GM21717 (cell line): ENCODE data around the gene TEK.

ENCODE experiments used
- ATAC-seq: cut with Tn5 transposase; IDR thresholded peaks from one replicate; pipeline ENCODE4 v1.9.1; 2021; ENCODE audit warnings: mild to moderate bottlenecking, moderate library complexity; ENCODE audit not compliant: unreplicated experiment

Gene TEK

GRCh38 chr9:27168951-27169350, 59.9 kb downstream of the TEK start:
- ATAC-seq = no peak

DNA sequence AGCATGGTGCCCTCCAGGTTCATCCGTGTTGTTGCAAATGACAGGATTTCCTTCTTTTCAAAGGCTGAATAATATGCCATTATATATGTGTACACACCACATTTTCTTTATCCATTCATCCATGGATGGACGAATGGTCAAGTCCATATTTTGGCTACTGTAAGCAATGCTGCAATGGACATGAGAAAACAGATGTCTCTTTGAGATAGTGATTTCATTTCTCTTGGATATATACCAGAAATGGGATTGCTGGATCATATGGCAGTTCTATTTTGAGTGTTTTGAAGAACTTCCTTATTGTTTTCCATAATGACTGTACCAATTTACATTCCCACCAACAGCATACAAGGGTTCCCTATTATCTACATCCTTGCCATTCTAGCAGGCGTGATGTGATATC, 67.9 kb downstream of the TEK start:
- ATAC-seq = no peak

GRCh38 chr9:27179245-27179865, 70.3 kb downstream of the TEK start:
- no peak for ATAC-seq

DNA sequence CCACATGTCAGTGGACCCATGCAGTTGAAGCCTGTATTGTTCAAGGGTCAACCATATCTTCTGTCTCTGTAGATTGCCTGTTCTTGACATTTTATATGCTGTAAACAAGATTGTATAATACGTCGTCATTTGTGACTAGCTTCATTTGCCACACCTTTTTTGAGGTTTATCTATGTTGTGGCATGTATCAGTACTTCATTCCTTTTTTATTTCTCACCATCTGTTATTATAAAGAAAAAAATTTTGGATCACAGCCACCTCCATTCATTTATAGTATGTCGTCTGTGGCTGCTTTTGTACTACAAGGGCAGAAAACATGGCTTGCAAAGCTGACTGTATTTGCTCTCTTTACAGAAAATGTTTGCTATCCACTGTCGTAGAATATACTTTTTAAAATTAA, 72.4 kb downstream of the TEK start:
- no peak for ATAC-seq

- ATAC-seq = no peak
Measured at GRCh38 chr9:27182421-27182820, 73.4 kb downstream of the TEK start.

- ATAC-seq = no peak
Measured at GRCh38 chr9:27183131-27183530, 74.1 kb downstream of the TEK start.

DNA sequence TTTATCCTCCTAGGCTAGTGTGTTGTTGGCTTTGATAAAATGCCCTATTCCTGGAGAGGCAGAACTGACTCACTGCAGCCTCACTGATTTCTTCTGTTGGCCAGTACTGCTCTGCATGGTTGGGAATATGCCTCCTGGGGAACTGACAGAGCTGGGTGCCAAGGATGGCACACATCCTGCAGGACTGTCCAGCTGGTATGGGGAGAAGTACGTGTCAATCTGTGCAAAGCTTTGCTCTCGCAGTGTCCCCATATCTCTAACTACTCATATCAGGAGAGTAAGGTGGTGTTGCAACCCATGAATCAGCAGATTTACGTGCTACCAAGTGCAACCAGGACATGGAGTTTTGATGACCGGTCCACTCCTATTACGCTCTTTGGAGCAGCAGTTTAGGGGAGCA, 74.7 kb downstream of the TEK start:
- ATAC-seq = no peak

DNA sequence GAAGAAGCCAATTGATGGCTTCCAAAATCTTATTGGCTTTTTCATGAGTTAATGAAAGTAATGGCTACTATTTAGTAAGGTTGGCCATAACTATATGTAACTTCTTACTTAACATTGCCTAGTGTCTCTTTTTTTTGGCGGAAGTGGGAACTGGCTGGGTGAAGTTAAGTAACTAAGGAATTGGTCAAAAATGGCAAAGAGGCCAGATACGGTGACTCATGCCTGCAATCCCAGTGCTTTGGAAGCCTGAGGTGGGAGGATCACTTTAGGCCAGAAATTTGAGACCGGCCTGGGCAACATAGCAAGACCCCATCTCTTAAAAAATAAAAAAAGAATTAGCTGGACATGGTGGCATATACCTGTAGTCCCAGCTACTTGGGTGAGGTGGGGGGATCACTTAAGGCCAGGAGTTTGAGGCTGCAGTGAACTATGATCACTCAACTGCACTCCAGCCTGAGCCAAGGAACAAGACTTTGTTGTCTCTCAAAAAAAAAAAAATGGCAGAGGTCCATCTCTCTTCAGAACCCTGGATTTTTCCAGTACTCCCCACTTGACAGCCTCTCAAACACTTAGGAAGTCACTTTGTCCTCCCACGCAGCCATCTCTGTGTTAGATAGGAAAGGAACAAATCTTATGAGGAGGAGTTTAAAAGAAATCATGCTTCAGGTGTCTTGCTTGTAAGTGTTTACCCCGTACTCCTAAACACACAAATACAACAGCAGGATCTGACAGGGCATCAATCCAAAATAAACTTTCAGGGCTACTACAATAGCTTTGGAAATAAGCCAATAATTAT, 75.7 kb downstream of the TEK start:
- ATAC-seq = no peak

DNA sequence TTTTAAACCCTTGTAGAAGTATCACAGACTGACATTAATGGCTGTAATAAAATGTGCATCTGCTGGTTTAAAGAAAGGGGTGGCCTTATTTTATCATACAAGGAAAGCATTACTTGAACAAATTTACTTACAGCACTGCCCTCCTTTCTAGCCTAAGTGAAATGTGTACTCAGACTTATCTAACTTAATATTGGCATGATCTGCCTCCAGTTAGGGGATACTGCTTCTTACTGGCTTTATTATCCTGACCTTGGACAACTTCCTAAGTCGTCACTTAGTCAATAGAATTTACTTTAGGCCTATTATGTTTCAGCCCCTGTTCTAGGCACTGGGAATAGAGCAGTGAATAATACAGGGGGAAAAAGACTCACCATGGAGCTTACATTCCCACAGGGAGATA, 79.4 kb downstream of the TEK start:
- no peak for ATAC-seq

DNA sequence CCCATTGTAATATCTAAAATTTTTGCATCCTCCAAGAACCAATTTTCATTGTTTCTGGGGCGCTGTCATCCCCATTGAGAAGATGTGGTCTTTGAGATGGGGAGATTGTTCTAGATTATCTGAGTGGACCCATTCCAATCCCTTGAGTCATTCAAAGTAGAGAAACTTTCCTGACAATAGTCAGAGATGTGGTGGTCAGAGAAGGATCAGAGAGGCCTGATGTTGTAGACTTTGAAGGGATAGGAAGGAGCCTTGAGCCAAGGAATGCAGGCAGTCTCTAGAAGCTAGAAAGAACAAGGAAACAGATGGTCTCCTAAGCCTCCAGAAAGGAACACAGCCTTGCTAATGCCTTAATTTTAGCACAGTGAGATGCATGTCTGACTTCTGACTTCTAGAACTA, 80.4 kb downstream of the TEK start:
- ATAC-seq = no peak

- no peak for ATAC-seq
Measured at GRCh38 chr9:27192291-27192960, 83.4 kb downstream of the TEK start.

DNA sequence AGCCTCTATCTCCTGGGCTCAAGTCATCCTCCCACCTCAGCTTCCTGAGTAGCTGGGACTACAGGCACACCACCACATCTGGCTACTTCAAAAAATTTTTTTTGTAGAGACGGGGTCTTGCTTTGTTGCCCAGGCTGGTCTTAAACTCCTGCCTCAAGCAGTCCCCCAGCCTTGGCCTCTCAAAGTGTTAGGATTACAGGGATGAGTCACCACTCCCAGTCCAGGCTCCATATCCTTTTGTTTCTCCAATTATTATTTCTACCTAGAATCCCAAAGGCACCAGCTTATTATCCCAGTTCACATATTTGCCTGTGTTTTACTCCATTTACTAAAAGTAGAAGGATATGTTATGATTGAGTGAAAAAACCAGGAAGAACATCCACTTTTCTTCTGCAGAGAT, 84.9 kb downstream of the TEK start:
- ATAC-seq = no peak

DNA sequence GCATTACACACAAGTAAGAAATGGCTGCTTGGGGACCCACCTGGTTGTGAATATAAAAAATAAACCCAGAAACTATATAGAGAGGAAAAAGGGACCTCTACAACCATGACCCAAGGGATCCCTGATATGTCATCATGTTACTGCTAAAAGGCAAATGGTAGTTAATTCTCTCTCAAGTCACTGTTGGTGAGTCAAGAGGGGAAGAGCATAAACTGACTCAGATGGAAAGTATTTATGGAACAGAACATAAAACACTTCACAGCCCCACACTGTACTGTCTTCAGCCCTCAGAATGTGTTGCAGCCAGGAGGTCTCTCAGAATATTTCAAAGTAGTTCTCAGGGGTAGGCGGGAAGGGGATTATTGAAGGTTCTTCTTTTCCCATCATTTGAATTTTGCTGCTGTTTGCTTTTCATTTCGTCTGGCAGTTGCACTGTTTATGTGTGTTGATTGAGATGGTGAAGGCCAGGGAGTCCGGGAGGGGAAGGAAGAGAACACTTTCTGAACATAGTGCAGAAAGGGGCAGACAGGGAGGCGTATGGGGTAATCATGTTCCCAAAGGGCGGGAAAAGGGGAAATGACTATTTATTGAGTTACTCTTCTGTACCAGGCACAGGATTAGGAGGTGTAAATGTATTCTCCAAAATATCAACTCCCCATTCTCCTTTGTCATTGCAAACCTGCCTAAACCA, 85.5 kb downstream of the TEK start:
- peak; percentile 59 for ATAC-seq

GRCh38 chr9:27195191-27195590, 86.2 kb downstream of the TEK start:
- ATAC-seq = no peak

DNA sequence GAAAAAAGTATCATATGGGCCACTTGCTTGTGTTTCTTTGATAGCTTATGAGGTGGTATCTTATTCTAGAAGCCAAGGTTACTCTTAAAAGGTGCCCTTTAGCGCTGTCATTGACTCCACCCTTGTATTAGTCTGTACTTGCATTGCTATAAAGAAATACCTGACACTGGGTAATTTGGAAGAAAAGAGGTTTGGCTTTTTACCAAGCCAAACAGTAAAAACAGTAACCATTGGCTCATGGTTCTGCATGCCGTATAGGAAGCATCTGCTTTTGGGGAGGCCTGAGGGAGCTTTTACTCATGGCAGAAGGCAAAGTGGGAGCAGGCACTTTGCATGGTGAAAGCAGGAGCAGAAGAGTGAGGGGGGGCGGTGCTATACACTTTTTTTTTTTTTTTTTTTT, 87.4 kb downstream of the TEK start:
- ATAC-seq = no peak

DNA sequence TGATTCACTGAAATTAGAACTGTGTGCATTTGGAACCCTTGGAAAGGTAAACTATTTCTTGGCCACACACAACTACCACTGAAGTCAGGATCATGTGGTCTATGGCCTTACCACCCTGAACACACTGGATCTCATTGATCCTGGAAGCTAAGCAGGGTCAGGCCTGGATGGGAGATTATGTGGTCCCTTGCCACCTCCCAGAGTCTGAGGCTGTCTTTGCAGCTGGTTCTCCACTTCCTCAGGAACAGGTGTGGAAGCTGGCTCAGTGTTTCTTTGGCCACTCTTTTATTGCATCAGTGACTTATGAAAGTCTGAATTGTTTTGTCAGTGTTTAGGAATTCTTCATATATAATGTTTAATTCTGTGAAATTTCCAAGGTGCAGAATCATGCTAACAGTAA, 89.2 kb downstream of the TEK start:
- no peak for ATAC-seq

- ATAC-seq = no peak
Measured at GRCh38 chr9:27202056-27202455, 93.0 kb downstream of the TEK start.

DNA sequence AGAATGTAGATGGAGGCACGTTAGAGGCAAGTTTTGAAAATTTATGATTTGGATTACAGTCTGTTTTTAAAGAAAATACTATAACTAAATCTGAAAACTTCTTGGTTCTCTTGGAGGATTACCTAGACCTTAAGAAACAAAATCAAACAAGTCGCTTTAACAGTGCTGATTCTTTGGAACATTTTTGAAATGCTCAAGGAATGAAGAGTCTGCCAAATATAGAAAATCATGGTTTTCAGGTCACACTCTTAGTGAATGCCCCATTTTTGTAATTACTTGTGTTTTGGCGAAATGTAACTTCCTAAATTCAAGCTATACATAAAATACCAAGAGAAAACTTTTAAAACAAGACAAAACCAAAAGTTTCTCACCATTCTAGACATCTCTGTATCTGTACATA, 94.8 kb downstream of the TEK start:
- ATAC-seq = no peak

GRCh38 chr9:27204578-27204977, 95.6 kb downstream of the TEK start:
- no peak for ATAC-seq

DNA sequence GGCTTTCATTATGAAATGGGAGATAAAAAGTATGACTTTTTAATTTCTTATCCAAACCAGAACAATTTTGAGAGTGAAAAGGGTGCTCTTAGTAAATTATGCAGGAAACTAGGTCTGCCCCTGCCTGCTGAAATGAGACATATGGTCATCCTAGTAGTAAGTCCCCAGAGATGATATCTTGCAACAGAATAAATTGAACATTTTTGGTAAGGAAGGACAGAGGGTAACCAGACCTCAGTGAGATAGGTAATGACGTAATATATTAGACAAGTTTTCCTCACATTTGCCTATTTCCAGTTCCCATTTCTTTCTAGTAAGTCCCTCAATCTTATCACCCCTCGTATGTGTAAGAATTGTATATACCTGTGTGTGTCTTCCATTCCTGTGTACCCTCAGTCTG, 96.2 kb downstream of the TEK start:
- no peak for ATAC-seq

GRCh38 chr9:27206041-27206440, 97.0 kb downstream of the TEK start:
- ATAC-seq = no peak

DNA sequence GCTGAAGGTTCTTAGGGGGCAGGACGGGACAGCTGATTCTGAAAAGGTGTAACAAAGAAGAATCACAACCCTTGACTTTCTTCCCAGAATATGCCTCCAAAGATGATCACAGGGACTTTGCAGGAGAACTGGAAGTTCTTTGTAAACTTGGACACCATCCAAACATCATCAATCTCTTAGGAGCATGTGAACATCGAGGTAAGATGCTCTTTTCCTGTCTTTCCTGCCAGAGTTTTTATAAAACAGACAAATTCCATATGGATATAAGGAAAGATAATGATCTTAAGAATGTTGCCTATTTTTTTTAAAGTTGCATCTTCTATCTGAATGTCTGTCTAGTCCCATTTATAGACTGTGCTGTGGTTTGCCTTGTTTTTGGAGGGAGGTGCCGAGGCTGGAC, 100.0 kb downstream of the TEK start:
- no peak for ATAC-seq
